Stimulated activated naive B cell treated with anti-CD40 and anti-IgM and Interleukin-4, amounts not matched to agents 10 μg/mL and 1 μg/mL and 100 μg/mL, for 72 hours (primary cell): Measurements from ENCODE around the gene USP11.

Experiments
- ATAC-seq, 2 donors: fragments of 150-1000 bp; cut with Tn5 transposase; replicated peaks; 2 replicates each; pipeline ENCODE4 v1.10.0; 2021; ENCODE audit warnings: moderate library complexity in 1 of 2
- DNase-seq: peaks from one replicate; pipeline ENCODE4 v3.0.0; 2021
- H3K27ac Mint-ChIP-seq: one replicate; pipeline ENCODE4 v1.8.0; 2022; ENCODE audit warnings: mild to moderate bottlenecking, mixed read lengths
- H3K27me3 Mint-ChIP-seq, 2 donors: one replicate each; pipeline ENCODE4 v1.8.0; 2022; ENCODE audit warnings: mixed read lengths in 2 of 2
- H3K36me3 Mint-ChIP-seq, 2 donors: one replicate each; pipeline ENCODE4 v1.8.0; 2022; ENCODE audit warnings: mixed read lengths in 2 of 2, mild to moderate bottlenecking in 1 of 2
- H3K4me1 Mint-ChIP-seq, 2 donors: one replicate each; pipeline ENCODE4 v1.8.0; 2022; ENCODE audit warnings: mixed read lengths in 2 of 2, mild to moderate bottlenecking in 1 of 2
- H3K4me3 Mint-ChIP-seq, 2 donors: one replicate each; pipeline ENCODE4 v1.8.0; 2022; ENCODE audit warnings: mild to moderate bottlenecking in 2 of 2, mixed read lengths in 2 of 2, moderate library complexity in 1 of 2
- H3K9me3 Mint-ChIP-seq, 2 donors: one replicate each; pipeline ENCODE4 v1.8.0; 2022; ENCODE audit warnings: mixed read lengths in 2 of 2, mild to moderate bottlenecking in 1 of 2

USP11 gene

DNA sequence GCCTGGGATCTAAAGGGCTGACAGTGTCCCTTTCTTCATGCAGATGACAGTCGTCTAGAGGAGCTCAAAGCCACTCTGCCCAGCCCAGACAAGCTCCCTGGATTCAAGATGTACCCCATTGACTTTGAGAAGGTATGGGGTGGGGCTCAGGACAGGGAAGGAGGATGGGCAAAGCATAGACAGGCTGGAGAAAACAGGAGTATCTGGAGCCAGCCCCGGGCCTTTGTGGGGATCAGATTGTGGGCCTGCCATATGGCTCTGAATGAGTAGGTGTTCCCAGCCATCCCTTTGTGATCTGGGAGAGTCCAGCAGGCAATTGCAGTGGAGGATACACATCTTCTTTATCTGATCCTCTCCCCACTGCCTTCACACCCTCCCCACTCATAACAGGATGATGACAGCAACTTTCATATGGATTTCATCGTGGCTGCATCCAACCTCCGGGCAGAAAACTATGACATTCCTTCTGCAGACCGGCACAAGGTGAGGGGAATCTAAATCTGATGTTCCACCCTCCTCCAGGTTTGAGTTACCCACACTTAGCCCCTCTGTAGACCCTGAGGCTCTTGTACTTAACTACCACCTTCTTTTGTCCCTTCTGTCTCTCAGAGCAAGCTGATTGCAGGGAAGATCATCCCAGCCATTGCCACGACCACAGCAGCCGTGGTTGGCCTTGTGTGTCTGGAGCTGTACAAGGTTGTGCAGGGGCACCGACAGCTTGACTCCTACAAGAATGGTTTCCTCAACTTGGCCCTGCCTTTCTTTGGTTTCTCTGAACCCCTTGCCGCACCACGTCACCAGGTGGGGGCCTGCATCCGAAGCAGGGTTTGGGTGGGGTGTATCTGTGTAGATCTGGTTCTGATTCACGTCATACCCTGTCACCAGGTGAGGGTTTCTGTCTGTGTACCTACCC, 20.2 kb upstream of the USP11 start:
- Mint-ChIP-seq H3K4me3 (no peak overlapping the region), H3K4me1 (peaks cover 15 to 22% of the 10 kb centered on the region in 2 donors), H3K9me3 (no peaks in the 10 kb centered on the region), H3K27ac (no peak overlapping the region), H3K27me3 (no peaks in the 10 kb centered on the region), H3K36me3 (peaks cover 34 to 68% of the 10 kb centered on the region in 2 donors)
- no peak for ATAC-seq
- no peak for DNase-seq

DNA sequence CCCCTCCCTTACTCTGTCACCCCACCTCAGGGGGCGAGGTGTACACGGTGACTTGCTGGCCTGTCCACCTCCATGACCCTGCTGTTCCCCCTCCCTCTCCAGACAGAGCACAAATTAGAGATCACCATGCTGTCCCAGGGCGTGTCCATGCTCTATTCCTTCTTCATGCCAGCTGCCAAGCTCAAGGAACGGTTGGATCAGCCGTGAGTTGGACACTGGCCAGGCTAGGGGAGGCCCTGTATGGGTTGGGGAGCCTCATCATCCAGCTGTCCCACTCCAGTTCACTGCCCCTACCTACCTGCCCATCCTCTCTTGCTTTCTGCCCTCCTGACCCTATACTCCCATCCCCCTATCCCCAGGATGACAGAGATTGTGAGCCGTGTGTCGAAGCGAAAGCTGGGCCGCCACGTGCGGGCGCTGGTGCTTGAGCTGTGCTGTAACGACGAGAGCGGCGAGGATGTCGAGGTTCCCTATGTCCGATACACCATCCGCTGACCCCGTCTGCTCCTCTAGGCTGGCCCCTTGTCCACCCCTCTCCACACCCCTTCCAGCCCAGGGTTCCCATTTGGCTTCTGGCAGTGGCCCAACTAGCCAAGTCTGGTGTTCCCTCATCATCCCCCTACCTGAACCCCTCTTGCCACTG, 18.3 kb upstream of the USP11 start:
- no peaks in the 10 kb centered on the region for H3K27me3 Mint-ChIP-seq
- no peak overlapping the region for H3K27ac Mint-ChIP-seq
- no peaks in the 10 kb centered on the region for H3K9me3 Mint-ChIP-seq
- no peak for ATAC-seq
- H3K4me3 Mint-ChIP-seq: no peak overlapping the region
- DNase-seq: no peak
- peaks cover 22 to 27% of the 10 kb centered on the region in 2 donors for H3K4me1 Mint-ChIP-seq
- peaks cover 36 to 71% of the 10 kb centered on the region in 2 donors for H3K36me3 Mint-ChIP-seq

- no peak overlapping the region for H3K4me3 Mint-ChIP-seq
- no peaks in the 10 kb centered on the region for H3K9me3 Mint-ChIP-seq
- H3K27me3 Mint-ChIP-seq: no peaks in the 10 kb centered on the region
- ATAC-seq (no peak), DNase-seq (no peak)
- peaks cover 31 to 33% of the 10 kb centered on the region in 2 donors for H3K4me1 Mint-ChIP-seq
- no peak overlapping the region for H3K27ac Mint-ChIP-seq
- H3K36me3 Mint-ChIP-seq: peaks cover 36 to 70% of the 10 kb centered on the region in 2 donors
Observed at GRCh38 chrX:47215291-47215900, 17.4 kb upstream of the USP11 start.

DNA sequence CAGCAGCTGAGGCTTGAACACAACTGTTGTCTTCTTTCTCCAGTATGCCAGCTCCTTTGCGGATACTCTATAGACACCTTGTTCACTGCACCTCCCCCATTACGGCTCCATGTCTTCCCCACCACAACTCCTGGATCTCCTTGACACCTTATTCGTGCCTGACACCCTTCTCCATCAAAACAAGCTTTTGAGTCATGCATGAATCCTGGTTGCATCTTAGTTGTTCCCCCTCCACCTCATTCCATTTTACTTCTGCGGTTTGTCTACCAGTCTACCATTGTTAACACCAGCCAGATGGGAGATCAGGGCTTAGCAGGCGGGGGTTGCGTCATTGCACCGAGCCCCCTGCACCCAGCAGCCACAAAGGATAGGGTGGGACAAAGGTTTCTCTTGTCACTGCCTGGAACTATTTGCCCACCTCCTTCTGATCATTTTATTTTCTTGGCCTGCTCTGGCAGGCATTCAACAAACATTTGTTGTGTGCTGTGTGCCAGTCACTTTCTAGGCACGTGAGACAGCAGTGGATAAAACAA, 16.4 kb upstream of the USP11 start:
- ATAC-seq (no peak), DNase-seq (no peak)
- H3K27ac Mint-ChIP-seq: peak overlapping the region; percentile 99
- peaks cover 38 to 41% of the 10 kb centered on the region in 2 donors for H3K4me1 Mint-ChIP-seq
- no peaks in the 10 kb centered on the region for H3K27me3 Mint-ChIP-seq
- no peaks in the 10 kb centered on the region for H3K9me3 Mint-ChIP-seq
- H3K36me3 Mint-ChIP-seq: peaks cover 33 to 65% of the 10 kb centered on the region in 2 donors
- H3K4me3 Mint-ChIP-seq: peak overlapping the region; percentile 90 to 98

DNA sequence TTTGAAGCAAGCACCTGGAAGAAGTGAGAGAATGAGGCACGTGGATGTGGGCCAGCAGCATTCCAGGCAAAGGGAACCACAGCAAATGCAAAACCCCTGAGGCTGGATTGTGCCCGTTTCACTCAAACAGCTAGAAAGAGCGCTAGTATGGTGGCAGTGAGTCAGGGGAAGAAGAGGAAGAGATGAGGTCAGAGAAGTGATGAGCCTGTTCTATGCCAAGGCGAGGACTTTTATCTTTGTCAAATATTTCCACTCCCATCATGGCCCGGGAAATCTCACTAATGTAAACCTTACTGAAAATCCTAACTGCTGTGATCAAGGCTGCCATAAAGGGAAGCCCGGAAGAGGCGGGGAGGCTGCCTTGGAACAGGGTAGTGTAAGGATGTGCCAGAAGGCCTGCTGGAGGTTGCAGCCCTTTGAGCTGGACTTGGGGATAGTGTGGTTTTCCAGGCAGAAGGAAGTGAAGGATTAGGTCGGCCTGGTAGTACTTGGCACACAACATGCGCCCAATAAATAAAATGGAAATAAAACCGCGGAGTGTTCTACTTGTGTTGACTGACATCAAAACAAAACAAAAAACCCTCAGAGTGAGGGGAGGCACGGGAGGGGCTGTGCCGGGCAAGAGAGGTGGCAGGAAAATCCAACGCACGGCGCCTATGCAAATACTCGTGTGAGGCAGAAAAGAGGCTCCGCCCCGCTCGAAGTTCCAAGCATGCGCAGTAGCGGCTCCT, 15.5 kb upstream of the USP11 start:
- H3K36me3 Mint-ChIP-seq: peaks cover 30 to 61% of the 10 kb centered on the region in 2 donors
- DNase-seq (no peak), ATAC-seq (no peak)
- H3K27ac Mint-ChIP-seq: peak overlapping the region; percentile 99
- H3K4me1 Mint-ChIP-seq: peaks cover 39 to 41% of the 10 kb centered on the region in 2 donors
- H3K4me3 Mint-ChIP-seq: peak overlapping the region; percentile 90 to 98
- no peaks in the 10 kb centered on the region for H3K27me3 Mint-ChIP-seq
- no peaks in the 10 kb centered on the region for H3K9me3 Mint-ChIP-seq

- H3K36me3 Mint-ChIP-seq: peaks cover 27 to 58% of the 10 kb centered on the region in 2 donors
Observed at GRCh38 chrX:47217852-47218279, 14.9 kb upstream of the USP11 start.

DNA sequence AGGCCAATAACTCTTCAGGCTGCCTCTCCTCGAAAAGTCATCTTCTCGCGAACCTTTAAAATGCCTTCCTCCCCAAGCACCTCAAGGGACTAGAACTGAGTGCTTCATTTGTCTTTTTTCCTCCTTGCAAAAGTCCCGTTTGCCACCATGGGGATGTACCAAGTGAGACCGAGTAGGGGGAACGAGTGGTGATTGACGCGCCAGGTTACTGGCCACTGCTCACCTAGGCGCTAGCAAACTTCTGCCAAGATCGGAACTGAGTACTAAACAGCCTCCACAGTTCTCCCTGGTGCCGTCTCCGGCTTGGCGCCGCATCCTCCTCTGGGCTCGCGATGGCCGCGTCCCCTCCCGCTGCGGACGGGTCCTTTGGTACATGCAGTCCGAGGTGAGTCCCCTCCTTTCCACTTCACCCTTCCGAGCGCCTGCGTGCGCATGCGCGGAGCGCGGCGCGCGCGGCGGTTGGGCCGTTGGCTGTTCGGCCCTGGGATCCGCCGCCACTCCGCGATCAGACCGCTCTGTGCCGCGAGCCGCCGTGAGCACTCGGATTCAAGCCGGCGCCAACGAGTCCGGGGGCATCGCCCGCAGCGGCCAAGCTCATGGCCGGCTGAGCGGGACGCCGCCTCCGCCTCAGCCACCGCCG, 14.4 kb upstream of the USP11 start, which contains the start of gene CDK16:
TSS of gene CDK16 (plus strand) at position 402 of the 640 bp plus-strand sequence. CDS start 4,877 bp downstream, outside the sequence.
- ATAC-seq (peak; percentile 56 to 64), DNase-seq (peak; percentile 87)
- peak within 1 kb of the TSS; percentile 90 to 98 for H3K4me3 Mint-ChIP-seq
- H3K4me1 Mint-ChIP-seq: peaks cover 40 to 41% of the 10 kb centered on the region in 2 donors
- peaks cover 26 to 57% of the 10 kb centered on the region in 2 donors for H3K36me3 Mint-ChIP-seq
- H3K9me3 Mint-ChIP-seq: no peaks in the 10 kb centered on the region
- no peaks in the 10 kb centered on the region for H3K27me3 Mint-ChIP-seq
- peak within 1 kb of the TSS; percentile 99 for H3K27ac Mint-ChIP-seq

More at GRCh38 chrX:47217852-47218279, 14.9 kb upstream of the USP11 start:
- peak overlapping the region; percentile 99 for H3K27ac Mint-ChIP-seq
- H3K4me3 Mint-ChIP-seq: peak overlapping the region; percentile 90 to 98
- no peaks in the 10 kb centered on the region for H3K27me3 Mint-ChIP-seq
- DNase-seq (peak; percentile 99), ATAC-seq (peak; percentile 87 to 88)
- H3K4me1 Mint-ChIP-seq: peaks cover 40 to 41% of the 10 kb centered on the region in 2 donors
- no peaks in the 10 kb centered on the region for H3K9me3 Mint-ChIP-seq

DNA sequence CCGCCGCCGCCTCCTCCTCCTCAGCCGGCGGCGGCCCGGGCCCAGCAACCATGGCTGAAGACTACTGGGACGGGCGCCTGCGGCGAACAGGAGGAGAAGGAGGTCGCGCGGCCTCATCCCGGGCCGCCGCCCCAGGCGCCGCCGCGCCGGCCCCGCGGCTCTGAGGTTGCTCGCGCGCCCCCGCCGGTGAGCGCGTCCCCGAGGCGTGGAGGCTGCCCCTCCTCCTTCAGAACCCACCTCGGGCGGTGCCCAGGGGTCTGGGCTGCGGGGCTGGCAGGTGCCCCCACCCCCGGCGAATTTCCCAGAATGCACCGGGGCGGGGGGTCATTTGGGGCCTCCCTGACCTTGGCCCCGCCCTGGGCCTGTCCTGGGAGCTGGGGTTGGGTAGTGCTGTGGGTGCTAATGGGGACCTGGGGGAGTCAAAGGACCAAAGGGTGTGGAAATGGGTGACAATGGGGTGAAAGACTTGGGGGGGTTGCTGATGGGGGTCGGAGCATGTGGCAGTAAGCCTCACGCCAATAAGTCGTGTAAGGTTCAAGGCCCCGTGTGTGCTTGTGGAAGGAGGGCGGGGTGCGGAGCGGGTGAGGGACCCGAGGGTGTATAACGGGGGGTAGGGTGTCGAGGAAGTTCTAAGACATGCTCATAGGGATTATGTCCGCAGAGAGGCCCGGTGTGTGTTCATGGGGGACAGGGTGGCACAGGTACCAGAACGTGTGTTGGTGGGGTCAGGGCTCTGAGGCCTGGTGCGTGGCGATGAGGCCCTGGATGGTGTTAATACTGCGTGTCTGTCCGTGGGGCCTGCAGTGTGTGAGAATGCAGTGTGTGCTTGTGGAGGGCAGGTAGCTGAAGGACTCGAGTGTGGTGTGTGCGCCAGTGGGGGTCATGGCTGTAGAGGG, 13.6 kb upstream of the USP11 start:
- Mint-ChIP-seq H3K4me3 (peak overlapping the region; percentile 90 to 98), H3K27ac (peak overlapping the region; percentile 79), H3K36me3 (peaks cover 25 to 58% of the 10 kb centered on the region in 2 donors), H3K4me1 (peaks cover 40 to 41% of the 10 kb centered on the region in 2 donors), H3K27me3 (no peaks in the 10 kb centered on the region), H3K9me3 (no peaks in the 10 kb centered on the region)
- DNase-seq: peak; percentile 42
- ATAC-seq: peak; percentile 1 to 4

DNA sequence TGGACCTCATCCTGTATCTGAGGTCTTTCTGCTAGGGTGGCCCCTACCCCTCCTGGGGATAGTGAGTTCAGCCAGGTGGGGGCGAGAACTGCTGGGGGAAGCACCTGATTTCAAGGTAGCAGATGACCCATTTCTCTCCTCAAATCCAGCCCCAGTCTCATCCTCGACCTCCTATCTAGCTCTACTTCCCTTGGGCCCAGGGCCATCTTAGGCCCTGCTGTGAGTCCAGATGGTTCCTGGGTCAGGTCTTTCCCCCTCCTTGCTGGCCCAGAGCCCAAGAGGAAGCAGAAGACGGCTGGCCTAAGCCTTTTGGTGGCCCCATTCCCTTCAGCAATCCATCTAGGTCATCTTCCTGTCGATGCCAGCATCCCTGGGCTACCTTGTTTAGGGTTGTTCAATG, 11.1 kb upstream of the USP11 start:
- H3K27ac Mint-ChIP-seq: no peak overlapping the region
- no peaks in the 10 kb centered on the region for H3K9me3 Mint-ChIP-seq
- ATAC-seq (no peak), DNase-seq (no peak)
- no peaks in the 10 kb centered on the region for H3K27me3 Mint-ChIP-seq
- H3K4me3 Mint-ChIP-seq: no peak overlapping the region
- H3K36me3 Mint-ChIP-seq: peaks cover 27 to 59% of the 10 kb centered on the region in 2 donors
- peaks cover 32 to 33% of the 10 kb centered on the region in 2 donors for H3K4me1 Mint-ChIP-seq

DNA sequence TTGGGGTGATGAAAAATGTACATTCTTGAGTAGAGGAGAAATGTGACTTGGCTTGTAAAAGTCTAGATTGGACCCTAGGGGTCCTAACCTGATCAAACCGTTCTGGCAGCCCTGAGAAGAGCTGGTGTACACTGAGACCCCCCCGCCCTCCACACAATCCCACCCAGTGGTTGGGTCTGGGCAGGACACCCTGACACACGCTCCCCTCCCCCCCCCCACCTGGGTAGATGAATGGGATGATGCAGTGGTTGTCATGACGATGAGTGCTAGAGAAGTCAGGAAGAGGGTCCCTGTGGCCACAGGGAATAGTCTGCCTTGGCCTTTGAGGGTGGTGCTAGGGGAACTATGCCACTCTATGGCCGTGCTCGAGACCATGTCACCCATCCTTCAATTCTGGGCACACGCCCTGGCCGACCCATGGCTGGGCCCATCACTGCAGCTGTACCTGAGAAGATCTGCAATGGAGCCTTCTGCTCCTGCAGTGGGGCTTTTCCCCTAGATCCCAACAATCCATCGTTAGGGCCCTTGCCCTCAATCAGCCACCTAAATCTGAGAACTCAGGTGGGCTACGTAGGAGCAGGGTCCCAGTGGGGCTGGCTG, 10.0 kb upstream of the USP11 start:
- Mint-ChIP-seq H3K4me3 (no peak overlapping the region), H3K27me3 (no peaks in the 10 kb centered on the region), H3K9me3 (no peaks in the 10 kb centered on the region), H3K4me1 (peaks cover 24 to 26% of the 10 kb centered on the region in 2 donors), H3K36me3 (peaks cover 22 to 62% of the 10 kb centered on the region in 2 donors), H3K27ac (no peak overlapping the region)
- ATAC-seq (no peak), DNase-seq (no peak)

GRCh38 chrX:47223476-47224250, 9.1 kb upstream of the USP11 start:
- no peaks in the 10 kb centered on the region for H3K27me3 Mint-ChIP-seq
- ATAC-seq (no peak), DNase-seq (no peak)
- H3K9me3 Mint-ChIP-seq: no peaks in the 10 kb centered on the region
- peaks cover 24 to 26% of the 10 kb centered on the region in 2 donors for H3K4me1 Mint-ChIP-seq
- no peak overlapping the region for H3K27ac Mint-ChIP-seq
- H3K4me3 Mint-ChIP-seq: no peak overlapping the region
- H3K36me3 Mint-ChIP-seq: peaks cover 26 to 68% of the 10 kb centered on the region in 2 donors
